SK-N-SH treated with all-trans-retinoic acid at 6 μM for 48 hours (cell line): ENCODE measurements around the gene ULK4.
A peak's percentile ranks its signal among the peaks of the same experiment; 100 is the strongest.

Experiments used
- ATAC-seq: fragments of 200-7000 bp; cut with Tn5 transposase; 3 replicates; pipeline ENCODE4 v1.9.1; 2020; ENCODE audit warnings: mild to moderate bottlenecking, moderate library complexity
- ARNTL ChIP-seq: fragments of 450-650 bp; formaldehyde crosslinking; IDR thresholded peaks from 2 replicates; pipeline ENCODE4 v1.5.0; 2020; ENCODE audit warnings: low read depth, mild to moderate bottlenecking, moderate library complexity, borderline replicate concordance
- BACH2 ChIP-seq: fragments of 250-450 bp; sonication (Bioruptor Pico); IDR thresholded peaks from 2 replicates; pipeline ENCODE4 v1.9.0; 2021; ENCODE audit warnings: mild to moderate bottlenecking, borderline replicate concordance
- CSDC2 ChIP-seq: fragments of 250-450 bp; sonication (Bioruptor Pico); IDR thresholded peaks from 2 replicates; pipeline ENCODE4 v1.5.0; 2020; ENCODE audit warnings: mild to moderate bottlenecking, moderate library complexity
- ESRRG ChIP-seq: fragments of 250-450 bp; sonication (Bioruptor Pico); IDR thresholded peaks from 2 replicates; pipeline ENCODE4 v1.6.1; 2021; ENCODE audit warnings: mild to moderate bottlenecking
- GLIS3 ChIP-seq: fragments of 250-450 bp; sonication (Bioruptor Pico); IDR thresholded peaks from 2 replicates; pipeline ENCODE4 v1.5.0; 2020; ENCODE audit warnings: mild to moderate bottlenecking, moderate library complexity
- ISL1 ChIP-seq: fragments of 250-450 bp; sonication (Bioruptor Pico); IDR thresholded peaks from 2 replicates; pipeline ENCODE4 v2.1.2; 2022; ENCODE audit warnings: mild to moderate bottlenecking, moderate library complexity
- OSR1 ChIP-seq: fragments of 250-450 bp; sonication (Bioruptor Pico); IDR thresholded peaks from 2 replicates; pipeline ENCODE4 v1.8.0; 2022; ENCODE audit warnings: moderate library complexity, mild to moderate bottlenecking, inconsistent platforms
- PATZ1 ChIP-seq: fragments of 250-450 bp; sonication (Bioruptor Pico); IDR thresholded peaks from 2 replicates; pipeline ENCODE4 v1.8.0; 2020; ENCODE audit warnings: mild to moderate bottlenecking, moderate library complexity, borderline replicate concordance
- POU6F1 ChIP-seq: fragments of 250-450 bp; sonication (Bioruptor Pico); IDR thresholded peaks from 2 replicates; pipeline ENCODE4 v1.8.0; 2021; ENCODE audit warnings: low read depth, mild to moderate bottlenecking, moderate library complexity, borderline replicate concordance
- PPARA ChIP-seq: fragments of 250-450 bp; sonication (Bioruptor Pico); IDR thresholded peaks from 2 replicates; pipeline ENCODE4 v1.5.0; 2020; ENCODE audit warnings: mild to moderate bottlenecking, borderline replicate concordance
- RARB ChIP-seq: fragments of 250-450 bp; sonication (Bioruptor Pico); IDR thresholded peaks from 2 replicates; pipeline ENCODE4 v1.8.0; 2021; ENCODE audit warnings: mild to moderate bottlenecking, moderate library complexity
- SNAI2 ChIP-seq: fragments of 250-450 bp; sonication (Bioruptor Pico); IDR thresholded peaks from 2 replicates; pipeline ENCODE4 v1.5.0; 2020; ENCODE audit warnings: mild to moderate bottlenecking, moderate library complexity
- TCF4 ChIP-seq: fragments of 250-450 bp; sonication (Bioruptor Pico); IDR thresholded peaks from 2 replicates; pipeline ENCODE4 v1.8.0; 2021; ENCODE audit warnings: mild to moderate bottlenecking, moderate library complexity, borderline replicate concordance
- TOX ChIP-seq: fragments of 250-450 bp; sonication (Bioruptor Pico); IDR thresholded peaks from 2 replicates; pipeline ENCODE4 v1.8.0; 2021; ENCODE audit warnings: mild to moderate bottlenecking, moderate library complexity, borderline replicate concordance
- ZC3H10 ChIP-seq: fragments of 250-450 bp; sonication (Bioruptor Pico); IDR thresholded peaks from 2 replicates; pipeline ENCODE4 v1.5.1; 2021; ENCODE audit warnings: mild to moderate bottlenecking, moderate library complexity
- ZFP3 ChIP-seq: fragments of 250-450 bp; sonication (Bioruptor Pico); IDR thresholded peaks from 2 replicates; pipeline ENCODE4 v1.5.0; 2020; ENCODE audit warnings: mild to moderate bottlenecking, moderate library complexity
- ZFP30 ChIP-seq: fragments of 450-650 bp; formaldehyde crosslinking; IDR thresholded peaks from 2 replicates; pipeline ENCODE4 v1.5.0; 2022; ENCODE audit warnings: mild to moderate bottlenecking, moderate library complexity
- ZNF565 ChIP-seq: fragments of 450-650 bp; formaldehyde crosslinking; conservative IDR thresholded peaks from 2 replicates; pipeline ENCODE4 v1.5.0; 2020; ENCODE audit warnings: low read depth, mild to moderate bottlenecking, moderate library complexity
- ZNF70 ChIP-seq: fragments of 450-650 bp; formaldehyde crosslinking; IDR thresholded peaks from 2 replicates; pipeline ENCODE4 v1.5.0; 2020; ENCODE audit warnings: mild to moderate bottlenecking, moderate library complexity
- ZNF8 ChIP-seq: fragments of 450-650 bp; formaldehyde crosslinking; IDR thresholded peaks from 2 replicates; pipeline ENCODE4 v1.5.0; 2020; ENCODE audit warnings: mild to moderate bottlenecking, moderate library complexity
- TF ChIP-seq, protein P1 (sequence below): fragments of 250-450 bp; sonication (Bioruptor Pico); IDR thresholded peaks from 2 replicates; pipeline ENCODE4 v1.5.1; 2021; ENCODE audit warnings: mild to moderate bottlenecking, moderate library complexity
- TF ChIP-seq, protein P2 (sequence below): fragments of 250-450 bp; sonication (Bioruptor Pico); IDR thresholded peaks from 2 replicates; pipeline ENCODE4 v1.5.0; 2020; ENCODE audit warnings: mild to moderate bottlenecking, moderate library complexity
- TF ChIP-seq, protein P3 (sequence below): fragments of 250-450 bp; sonication (Bioruptor Pico); IDR thresholded peaks from 2 replicates; pipeline ENCODE4 v1.5.1; 2020; ENCODE audit warnings: low read depth, mild to moderate bottlenecking, moderate library complexity

ULK4 gene

DNA sequence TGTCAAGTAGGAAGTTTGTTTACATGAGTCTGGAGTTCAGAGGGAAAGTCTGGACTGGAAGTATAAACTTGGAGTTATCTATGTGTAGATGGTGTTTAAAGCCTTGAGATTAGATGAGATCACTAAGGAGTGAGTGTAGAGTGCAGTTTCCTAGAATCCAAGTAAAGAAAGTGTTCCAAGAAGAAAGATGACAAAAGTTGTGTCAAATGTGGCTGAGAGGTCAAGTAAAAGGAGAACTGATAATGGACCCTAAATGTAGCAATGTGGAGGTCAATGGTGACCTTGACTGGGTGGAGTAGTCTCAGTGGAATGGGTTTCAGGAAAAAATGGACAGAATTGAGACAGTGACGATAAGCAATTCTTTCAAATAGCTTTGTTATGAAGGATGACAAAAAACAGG lies 39.9 kb upstream of the ULK4 start:
- ATAC-seq = no peak
- TF ChIP-seq, protein P1, sequence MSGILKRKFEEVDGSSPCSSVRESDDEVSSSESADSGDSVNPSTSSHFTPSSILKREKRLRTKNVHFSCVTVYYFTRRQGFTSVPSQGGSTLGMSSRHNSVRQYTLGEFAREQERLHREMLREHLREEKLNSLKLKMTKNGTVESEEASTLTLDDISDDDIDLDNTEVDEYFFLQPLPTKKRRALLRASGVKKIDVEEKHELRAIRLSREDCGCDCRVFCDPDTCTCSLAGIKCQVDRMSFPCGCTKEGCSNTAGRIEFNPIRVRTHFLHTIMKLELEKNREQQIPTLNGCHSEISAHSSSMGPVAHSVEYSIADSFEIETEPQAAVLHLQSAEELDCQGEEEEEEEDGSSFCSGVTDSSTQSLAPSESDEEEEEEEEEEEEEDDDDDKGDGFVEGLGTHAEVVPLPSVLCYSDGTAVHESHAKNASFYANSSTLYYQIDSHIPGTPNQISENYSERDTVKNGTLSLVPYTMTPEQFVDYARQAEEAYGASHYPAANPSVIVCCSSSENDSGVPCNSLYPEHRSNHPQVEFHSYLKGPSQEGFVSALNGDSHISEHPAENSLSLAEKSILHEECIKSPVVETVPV (CRISPR knock-in tag) = no peak
- TF ChIP-seq PPARA (CRISPR knock-in tag) = no peak
- TF ChIP-seq, protein P2, sequence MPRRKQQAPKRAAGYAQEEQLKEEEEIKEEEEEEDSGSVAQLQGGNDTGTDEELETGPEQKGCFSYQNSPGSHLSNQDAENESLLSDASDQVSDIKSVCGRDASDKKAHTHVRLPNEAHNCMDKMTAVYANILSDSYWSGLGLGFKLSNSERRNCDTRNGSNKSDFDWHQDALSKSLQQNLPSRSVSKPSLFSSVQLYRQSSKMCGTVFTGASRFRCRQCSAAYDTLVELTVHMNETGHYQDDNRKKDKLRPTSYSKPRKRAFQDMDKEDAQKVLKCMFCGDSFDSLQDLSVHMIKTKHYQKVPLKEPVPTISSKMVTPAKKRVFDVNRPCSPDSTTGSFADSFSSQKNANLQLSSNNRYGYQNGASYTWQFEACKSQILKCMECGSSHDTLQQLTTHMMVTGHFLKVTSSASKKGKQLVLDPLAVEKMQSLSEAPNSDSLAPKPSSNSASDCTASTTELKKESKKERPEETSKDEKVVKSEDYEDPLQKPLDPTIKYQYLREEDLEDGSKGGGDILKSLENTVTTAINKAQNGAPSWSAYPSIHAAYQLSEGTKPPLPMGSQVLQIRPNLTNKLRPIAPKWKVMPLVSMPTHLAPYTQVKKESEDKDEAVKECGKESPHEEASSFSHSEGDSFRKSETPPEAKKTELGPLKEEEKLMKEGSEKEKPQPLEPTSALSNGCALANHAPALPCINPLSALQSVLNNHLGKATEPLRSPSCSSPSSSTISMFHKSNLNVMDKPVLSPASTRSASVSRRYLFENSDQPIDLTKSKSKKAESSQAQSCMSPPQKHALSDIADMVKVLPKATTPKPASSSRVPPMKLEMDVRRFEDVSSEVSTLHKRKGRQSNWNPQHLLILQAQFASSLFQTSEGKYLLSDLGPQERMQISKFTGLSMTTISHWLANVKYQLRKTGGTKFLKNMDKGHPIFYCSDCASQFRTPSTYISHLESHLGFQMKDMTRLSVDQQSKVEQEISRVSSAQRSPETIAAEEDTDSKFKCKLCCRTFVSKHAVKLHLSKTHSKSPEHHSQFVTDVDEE (CRISPR knock-in tag) = no peak
- no peak for TF ChIP-seq ISL1
- no peak for TF ChIP-seq BACH2 (CRISPR knock-in tag)
- no peak for TF ChIP-seq TOX (CRISPR knock-in tag)
- TF ChIP-seq ZNF8 (CRISPR knock-in tag) = no peak
- TF ChIP-seq ARNTL (CRISPR knock-in tag) = no peak
- TF ChIP-seq ESRRG (CRISPR knock-in tag) = no peak
- no peak for TF ChIP-seq ZNF565 (CRISPR knock-in tag)
- no peak for TF ChIP-seq POU6F1 (CRISPR knock-in tag)
- TF ChIP-seq GLIS3 = no peak
- TF ChIP-seq, protein P3, sequence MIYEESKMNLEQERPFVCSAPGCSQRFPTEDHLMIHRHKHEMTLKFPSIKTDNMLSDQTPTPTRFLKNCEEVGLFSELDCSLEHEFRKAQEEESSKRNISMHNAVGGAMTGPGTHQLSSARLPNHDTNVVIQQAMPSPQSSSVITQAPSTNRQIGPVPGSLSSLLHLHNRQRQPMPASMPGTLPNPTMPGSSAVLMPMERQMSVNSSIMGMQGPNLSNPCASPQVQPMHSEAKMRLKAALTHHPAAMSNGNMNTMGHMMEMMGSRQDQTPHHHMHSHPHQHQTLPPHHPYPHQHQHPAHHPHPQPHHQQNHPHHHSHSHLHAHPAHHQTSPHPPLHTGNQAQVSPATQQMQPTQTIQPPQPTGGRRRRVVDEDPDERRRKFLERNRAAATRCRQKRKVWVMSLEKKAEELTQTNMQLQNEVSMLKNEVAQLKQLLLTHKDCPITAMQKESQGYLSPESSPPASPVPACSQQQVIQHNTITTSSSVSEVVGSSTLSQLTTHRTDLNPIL = no peak
- TF ChIP-seq ZFP30 (CRISPR knock-in tag) = no peak
- no peak for TF ChIP-seq OSR1
- no peak for TF ChIP-seq TCF4 (CRISPR knock-in tag)
- TF ChIP-seq PATZ1 (CRISPR knock-in tag) = no peak
- TF ChIP-seq SNAI2 (CRISPR knock-in tag) = no peak

DNA sequence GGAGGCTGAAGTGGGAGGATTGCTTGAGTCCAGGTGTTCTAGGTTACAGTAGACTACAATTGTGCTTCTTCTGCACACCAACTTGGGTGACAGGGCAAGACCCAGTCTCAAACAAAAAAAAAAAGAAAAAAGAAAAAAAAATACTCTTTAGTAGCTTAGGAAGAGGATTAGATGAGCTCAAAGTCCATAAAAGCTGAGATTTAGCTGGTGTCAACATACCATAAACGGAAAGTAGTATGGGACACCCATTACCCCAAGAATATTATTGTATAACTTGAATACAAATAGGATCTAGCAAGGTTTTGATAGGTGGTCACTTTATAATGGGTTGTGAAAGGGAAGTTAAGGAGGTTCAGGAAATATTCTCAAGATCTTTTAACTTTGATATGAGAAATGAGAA lies 38.0 kb upstream of the ULK4 start:
- no peak for ATAC-seq

DNA sequence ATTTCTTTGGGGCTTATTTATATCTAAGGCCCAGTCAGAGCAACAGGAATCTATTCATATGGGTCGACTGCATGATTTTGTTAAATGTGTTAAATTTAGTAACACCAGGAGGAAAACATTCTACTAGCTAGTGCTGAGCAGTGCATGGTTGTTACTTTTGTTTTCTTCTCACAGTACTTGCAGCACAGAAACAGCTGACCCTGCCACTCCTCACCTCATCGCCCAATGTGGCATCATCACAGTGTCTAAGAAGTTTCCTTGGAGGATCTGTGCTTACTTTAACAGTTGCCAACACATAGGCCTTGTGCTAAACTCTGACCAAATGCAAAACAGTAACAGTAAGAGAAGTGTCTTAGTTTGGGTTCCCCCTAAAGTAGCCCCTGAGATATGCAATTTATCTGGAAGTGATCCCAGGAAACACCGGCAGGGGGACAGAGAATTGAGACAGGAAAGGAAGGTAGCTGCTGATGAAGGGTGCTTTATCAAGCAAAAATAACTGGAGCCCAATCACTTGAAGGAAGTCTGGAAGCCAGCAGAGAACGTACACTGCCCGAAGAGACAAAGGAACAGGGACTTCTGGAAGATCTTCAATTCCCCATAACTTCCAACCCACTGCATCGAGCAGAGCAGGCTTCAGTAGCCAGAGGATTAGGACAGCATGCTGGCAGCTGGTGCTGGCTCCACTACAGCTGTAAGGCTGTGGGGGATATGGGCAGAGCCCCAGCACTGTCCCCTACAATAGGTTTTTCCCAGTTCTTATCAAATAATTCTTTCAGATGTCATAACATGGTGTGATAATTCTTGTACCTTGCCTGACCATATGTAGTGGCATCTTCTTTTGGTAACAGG lies 36.0 kb upstream of the ULK4 start:
- no peak for TF ChIP-seq SNAI2 (CRISPR knock-in tag)
- TF ChIP-seq ZC3H10 (CRISPR knock-in tag) = no peak
- no peak for TF ChIP-seq ARNTL (CRISPR knock-in tag)
- no peak for TF ChIP-seq ZNF8 (CRISPR knock-in tag)
- no peak for TF ChIP-seq CSDC2 (CRISPR knock-in tag)
- no peak for TF ChIP-seq GLIS3
- TF ChIP-seq ZFP3 (CRISPR knock-in tag) = no peak
- no peak for TF ChIP-seq ESRRG (CRISPR knock-in tag)
- no peak for TF ChIP-seq ZNF565 (CRISPR knock-in tag)
- TF ChIP-seq, protein P1 (CRISPR knock-in tag) = no peak
- TF ChIP-seq OSR1 = no peak
- TF ChIP-seq PPARA (CRISPR knock-in tag) = no peak
- TF ChIP-seq ZFP30 (CRISPR knock-in tag) = no peak
- TF ChIP-seq ZNF70 (CRISPR knock-in tag) = no peak
- ATAC-seq = peak; percentile 69

More for the DNA sequence above, 38.0 kb upstream of the ULK4 start:
- TF ChIP-seq RARB (CRISPR knock-in tag) = no peak
- TF ChIP-seq ZC3H10 (CRISPR knock-in tag) = no peak
- no peak for TF ChIP-seq CSDC2 (CRISPR knock-in tag)
- TF ChIP-seq GLIS3 = no peak
